Muscle layer of colon (tissue), 2 donors: ENCODE measurements around the gene RAC3.

ENCODE experiments used
- H3K27ac ChIP-seq: one replicate; pipeline ENCODE4 v1.7.0; 2013; ENCODE audit warnings: low read depth, mild to moderate bottlenecking, low read length, moderate library complexity
- H3K27me3 ChIP-seq, 2 donors: one replicate each; pipeline ENCODE4 v1.7.0; 2013; ENCODE audit warnings: low read length in 2 of 2, mild to moderate bottlenecking in 2 of 2; ENCODE audit not compliant: insufficient read depth in 2 of 2, control insufficient read depth in 1 of 2
- H3K36me3 ChIP-seq: one replicate; pipeline ENCODE4 v1.7.0; 2013; ENCODE audit warnings: mild to moderate bottlenecking, low read length; ENCODE audit not compliant: insufficient read depth
- H3K4me1 ChIP-seq: one replicate; pipeline ENCODE4 v1.7.0; 2013; ENCODE audit warnings: mild to moderate bottlenecking, low read length; ENCODE audit not compliant: insufficient read depth
- H3K4me3 ChIP-seq, 2 donors: one replicate each; pipeline ENCODE4 v1.7.0; 2013; ENCODE audit warnings: low read length in 2 of 2, low read depth in 1 of 2, mild to moderate bottlenecking in 1 of 2, moderate library complexity in 1 of 2
- H3K9ac ChIP-seq: one replicate; pipeline ENCODE4 v1.7.0; 2013; ENCODE audit warnings: low read length
- H3K9me3 ChIP-seq: one replicate; pipeline ENCODE4 v1.7.0; 2013; ENCODE audit warnings: mild to moderate bottlenecking, low read length
- donor health status: abdominal sarcoma.
- donor health status: Adenocarcinoma of cecum.

Gene RAC3

DNA sequence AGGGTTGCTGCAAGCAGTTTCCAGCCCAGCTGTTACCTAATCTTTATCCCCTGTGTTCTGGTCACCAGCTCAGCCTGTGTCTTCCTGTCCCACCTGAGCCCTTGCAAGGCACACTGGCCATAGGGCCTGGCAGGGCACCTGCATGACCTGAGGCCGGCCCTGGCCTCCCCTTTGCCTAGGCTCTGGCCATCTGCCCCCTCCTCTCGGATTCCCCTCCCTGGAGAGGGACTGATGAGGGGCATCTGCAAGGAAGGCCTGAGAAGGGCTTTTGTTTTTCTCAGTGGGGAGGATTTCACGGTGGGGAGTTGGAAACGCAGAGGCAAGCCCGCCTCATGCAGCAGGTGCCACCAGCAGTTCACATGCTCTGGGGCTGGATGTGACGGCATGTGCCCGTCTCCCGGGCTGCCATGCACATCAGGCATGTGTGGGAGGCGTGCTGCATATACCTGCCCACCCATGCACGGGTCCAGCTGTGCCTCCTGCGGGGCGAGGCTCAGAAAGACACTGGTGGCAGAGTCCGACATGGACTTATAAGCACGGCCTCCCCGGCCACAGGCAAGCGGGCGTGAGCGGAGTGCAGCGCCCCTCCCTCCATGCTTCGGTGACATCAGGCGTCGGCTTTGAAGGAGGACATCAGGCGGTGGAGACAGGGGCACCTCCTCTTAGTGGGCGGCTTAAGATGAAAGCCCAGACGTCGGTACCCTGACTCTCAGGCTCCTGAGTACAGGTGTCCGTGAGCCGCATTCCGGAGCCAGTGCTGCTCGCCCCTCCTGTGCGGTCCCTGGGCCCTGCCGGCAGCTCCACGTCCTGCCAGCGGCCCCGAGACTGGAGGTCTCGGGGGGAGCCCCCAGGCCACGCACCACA is 37.5 kb upstream of the RAC3 start:
- H3K36me3 ChIP-seq: no peaks in the 10 kb centered on the region

GRCh38 chr17:81994593-81995462 is 36.6 kb upstream of the RAC3 start:
- H3K9me3 ChIP-seq: no peaks in the 10 kb centered on the region
- no peak overlapping the region for H3K4me3 ChIP-seq
- no peak overlapping the region for H3K27ac ChIP-seq
- peaks cover 17% of the 10 kb centered on the region for H3K4me1 ChIP-seq
- no peaks in the 10 kb centered on the region for H3K27me3 ChIP-seq
- H3K9ac ChIP-seq: no peak overlapping the region
- no peaks in the 10 kb centered on the region for H3K36me3 ChIP-seq

More for the DNA sequence above, 37.5 kb upstream of the RAC3 start:
- H3K27ac ChIP-seq: no peak overlapping the region
- no peak overlapping the region for H3K4me3 ChIP-seq
- H3K9me3 ChIP-seq: no peaks in the 10 kb centered on the region
- H3K9ac ChIP-seq: no peak overlapping the region
- no peaks in the 10 kb centered on the region for H3K27me3 ChIP-seq
- peaks cover 17% of the 10 kb centered on the region for H3K4me1 ChIP-seq

GRCh38 chr17:81995463-81996231 is 35.8 kb upstream of the RAC3 start:
- Histone ChIP-seq H3K4me1 (peaks cover 17% of the 10 kb centered on the region), H3K9ac (no peak overlapping the region), H3K36me3 (no peaks in the 10 kb centered on the region), H3K27ac (no peak overlapping the region), H3K9me3 (no peaks in the 10 kb centered on the region), H3K27me3 (no peaks in the 10 kb centered on the region), H3K4me3 (no peak overlapping the region)

DNA sequence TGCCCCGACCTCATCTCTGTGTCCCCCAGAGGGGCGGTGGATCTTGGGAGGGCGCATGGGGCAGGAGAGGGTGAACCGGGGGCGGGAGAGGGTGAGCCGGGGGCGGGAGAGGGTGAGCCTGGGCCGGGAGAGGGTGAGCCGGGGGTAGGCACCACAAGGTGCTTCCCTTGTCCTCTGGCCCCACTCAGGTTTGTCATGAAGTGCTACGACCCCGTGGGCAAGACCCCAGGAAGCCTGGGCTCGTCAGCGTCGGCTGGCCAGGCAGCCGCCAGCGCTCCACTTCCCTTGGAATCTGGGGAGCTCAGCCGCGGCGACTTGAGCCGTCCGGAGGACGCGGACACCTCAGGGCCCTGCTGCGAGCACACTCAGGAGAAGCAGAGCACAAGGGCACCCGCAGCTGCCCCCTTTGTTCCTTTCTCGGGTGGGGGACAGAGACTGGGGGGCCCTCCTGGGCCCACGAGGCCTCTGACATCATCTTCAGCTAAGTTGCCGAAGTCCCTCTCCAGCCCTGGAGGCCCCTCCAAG is 35.2 kb upstream of the RAC3 start:
- Histone ChIP-seq H3K4me1 (peaks cover 13% of the 10 kb centered on the region), H3K9ac (no peak overlapping the region), H3K4me3 (no peak overlapping the region), H3K27ac (no peak overlapping the region), H3K27me3 (no peaks in the 10 kb centered on the region), H3K36me3 (no peaks in the 10 kb centered on the region), H3K9me3 (no peaks in the 10 kb centered on the region)

GRCh38 chr17:81996757-81997441 is 34.6 kb upstream of the RAC3 start:
- H3K27ac ChIP-seq: no peak overlapping the region
- H3K27me3 ChIP-seq: no peaks in the 10 kb centered on the region
- H3K9me3 ChIP-seq: no peaks in the 10 kb centered on the region

GRCh38 chr17:81998212-81998611 is 33.3 kb upstream of the RAC3 start:
- peaks cover 6% of the 10 kb centered on the region for H3K4me1 ChIP-seq
- no peak overlapping the region for H3K4me3 ChIP-seq
- H3K36me3 ChIP-seq: no peaks in the 10 kb centered on the region
- H3K27me3 ChIP-seq: no peaks in the 10 kb centered on the region
- H3K27ac ChIP-seq: no peak overlapping the region
- no peak overlapping the region for H3K9ac ChIP-seq
- H3K9me3 ChIP-seq: no peaks in the 10 kb centered on the region

More at GRCh38 chr17:81996757-81997441, 34.6 kb upstream of the RAC3 start:
- Histone ChIP-seq H3K9ac (no peak overlapping the region), H3K36me3 (no peaks in the 10 kb centered on the region), H3K4me1 (peaks cover 10% of the 10 kb centered on the region), H3K4me3 (no peak overlapping the region)

DNA sequence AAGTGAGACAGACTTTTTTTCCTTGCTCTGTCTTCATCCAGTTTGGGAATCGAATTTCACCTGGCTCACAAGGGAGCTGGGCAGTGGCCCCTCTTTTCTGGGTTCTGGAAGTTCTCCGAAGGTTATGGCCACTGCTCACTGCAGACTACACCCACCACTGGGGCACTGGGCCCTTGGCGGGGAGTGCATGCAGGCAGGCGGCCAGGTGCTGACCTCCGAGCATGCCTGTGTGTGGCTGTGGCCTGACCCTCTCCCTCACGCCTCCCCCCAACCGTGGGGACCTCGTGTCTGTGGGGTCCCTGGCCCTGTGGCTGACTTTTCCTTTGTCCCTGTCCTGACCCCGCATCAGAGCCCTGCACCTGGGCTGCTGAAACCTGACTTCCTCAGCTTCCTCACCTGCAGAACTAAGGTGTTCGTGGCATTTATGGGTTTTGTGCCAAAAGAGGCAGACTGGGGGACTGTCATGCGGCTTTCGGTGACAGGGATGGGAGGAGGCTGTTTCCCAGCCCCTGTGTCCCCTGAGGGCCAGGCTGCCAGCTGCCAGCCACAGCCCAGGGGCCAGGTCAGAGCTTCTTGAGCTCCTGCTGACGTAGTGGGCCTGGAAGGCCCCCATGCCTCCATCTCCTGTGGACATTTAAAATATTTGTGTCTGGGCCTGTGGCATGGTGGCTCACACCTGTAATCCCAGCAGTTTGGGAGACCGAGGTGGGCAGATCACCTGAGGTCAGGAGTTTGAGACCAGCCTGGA is 32.6 kb upstream of the RAC3 start:
- Histone ChIP-seq H3K9me3 (no peaks in the 10 kb centered on the region), H3K9ac (no peak overlapping the region), H3K27me3 (no peaks in the 10 kb centered on the region), H3K27ac (no peak overlapping the region), H3K4me3 (no peak overlapping the region), H3K4me1 (peaks cover 11% of the 10 kb centered on the region), H3K36me3 (no peaks in the 10 kb centered on the region)

DNA sequence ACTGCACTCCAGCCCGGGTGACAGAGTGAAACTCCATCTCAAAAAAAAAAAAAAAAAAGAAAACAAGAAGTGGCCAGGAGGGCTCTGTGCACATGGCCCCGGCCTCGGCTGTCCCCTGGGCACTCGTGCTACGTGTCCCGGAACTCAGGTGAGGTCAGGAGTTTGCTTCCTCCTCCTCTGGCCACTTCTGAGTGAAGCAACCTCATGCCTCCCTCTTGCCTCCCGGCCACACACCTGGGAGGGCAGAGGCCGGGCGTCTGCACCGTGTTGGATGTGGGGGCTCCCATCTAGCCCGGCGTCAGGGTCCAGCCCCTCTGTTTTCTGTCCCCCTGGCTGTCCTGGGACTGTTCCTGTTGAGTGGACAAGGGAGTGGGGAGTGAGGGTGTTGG is 31.9 kb upstream of the RAC3 start:
- Histone ChIP-seq H3K27me3 (no peaks in the 10 kb centered on the region), H3K9me3 (no peaks in the 10 kb centered on the region), H3K36me3 (no peaks in the 10 kb centered on the region), H3K9ac (no peak overlapping the region), H3K4me1 (peaks cover 18% of the 10 kb centered on the region), H3K27ac (no peak overlapping the region), H3K4me3 (no peak overlapping the region)

DNA sequence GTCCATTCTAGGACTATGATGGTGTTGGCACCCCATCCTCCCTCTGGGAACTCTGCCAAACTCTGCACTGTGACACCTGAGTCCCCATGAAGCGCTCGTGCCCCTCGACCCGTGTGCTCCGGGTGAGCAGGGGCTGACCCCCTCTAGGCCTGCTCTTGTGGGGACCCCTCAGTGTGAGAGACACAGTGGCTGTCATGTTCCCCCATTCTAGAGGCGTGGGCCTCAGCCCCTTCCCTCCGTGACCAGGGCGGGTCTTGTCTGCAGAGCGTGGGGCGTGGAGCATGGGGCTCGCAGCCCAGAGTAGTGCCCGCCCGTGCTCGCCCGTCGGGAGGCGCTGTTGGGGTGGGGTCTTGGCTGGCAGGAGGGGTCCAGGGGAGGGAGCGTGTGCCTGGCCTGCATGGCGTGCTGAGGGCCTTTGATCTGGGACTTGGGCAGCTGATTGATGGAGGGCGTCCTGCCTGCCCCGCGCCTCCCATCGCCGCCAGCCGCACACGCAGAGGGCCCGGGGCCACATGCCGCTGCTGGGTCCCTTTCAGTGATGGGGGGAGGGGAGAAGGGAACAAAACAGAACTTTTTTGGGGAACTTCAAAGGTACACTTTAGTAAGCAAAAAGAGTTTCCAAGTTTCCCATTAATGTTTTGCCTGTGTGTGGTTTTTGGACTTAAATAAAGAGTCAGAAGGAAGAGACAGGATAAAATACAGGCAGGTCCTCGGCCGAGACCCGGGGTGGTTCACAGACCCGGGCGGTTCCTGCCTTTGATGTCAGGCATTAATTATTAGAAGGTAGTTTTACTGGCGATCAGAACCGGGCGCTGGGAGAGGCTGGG is 31.3 kb upstream of the RAC3 start:
- no peak overlapping the region for H3K27ac ChIP-seq
- no peak overlapping the region for H3K4me3 ChIP-seq
- no peaks in the 10 kb centered on the region for H3K36me3 ChIP-seq
- no peaks in the 10 kb centered on the region for H3K9me3 ChIP-seq
- H3K27me3 ChIP-seq: no peaks in the 10 kb centered on the region
- peaks cover 19% of the 10 kb centered on the region for H3K4me1 ChIP-seq
- no peak overlapping the region for H3K9ac ChIP-seq
